ENCODE data around the gene NDUFA8. TPM values are rescaled to one million over a fixed set of nuclear protein-coding genes. Genes with fewer than 3 reads are reported as not detected.
"Not testable (repeated sequence)": the region's sequence is repeated elsewhere in the genome, so short reads cannot be mapped to it uniquely, and the experiment has no call there.

Gene NDUFA8
- total RNA-seq, 1 donor from 2014 or later = 49.4 TPM

DNA sequence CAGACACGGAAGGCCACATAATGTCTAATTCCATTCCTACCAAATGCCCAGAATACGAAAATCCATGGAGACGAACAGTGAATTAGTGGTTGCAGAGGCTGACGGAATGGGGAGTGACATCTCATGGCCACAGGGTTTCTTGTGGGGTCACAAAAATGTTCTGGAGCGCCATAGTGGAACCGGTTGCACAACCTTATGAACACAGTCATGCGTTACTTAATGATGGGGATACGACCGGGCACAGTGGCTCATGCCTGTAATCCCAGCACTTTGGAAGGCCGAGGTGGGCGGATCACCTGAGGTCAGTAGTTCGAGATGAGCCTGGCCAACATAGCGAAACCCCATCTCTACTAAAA, 40.4 kb downstream of the NDUFA8 start:
- TF ChIP-seq, protein P1, sequence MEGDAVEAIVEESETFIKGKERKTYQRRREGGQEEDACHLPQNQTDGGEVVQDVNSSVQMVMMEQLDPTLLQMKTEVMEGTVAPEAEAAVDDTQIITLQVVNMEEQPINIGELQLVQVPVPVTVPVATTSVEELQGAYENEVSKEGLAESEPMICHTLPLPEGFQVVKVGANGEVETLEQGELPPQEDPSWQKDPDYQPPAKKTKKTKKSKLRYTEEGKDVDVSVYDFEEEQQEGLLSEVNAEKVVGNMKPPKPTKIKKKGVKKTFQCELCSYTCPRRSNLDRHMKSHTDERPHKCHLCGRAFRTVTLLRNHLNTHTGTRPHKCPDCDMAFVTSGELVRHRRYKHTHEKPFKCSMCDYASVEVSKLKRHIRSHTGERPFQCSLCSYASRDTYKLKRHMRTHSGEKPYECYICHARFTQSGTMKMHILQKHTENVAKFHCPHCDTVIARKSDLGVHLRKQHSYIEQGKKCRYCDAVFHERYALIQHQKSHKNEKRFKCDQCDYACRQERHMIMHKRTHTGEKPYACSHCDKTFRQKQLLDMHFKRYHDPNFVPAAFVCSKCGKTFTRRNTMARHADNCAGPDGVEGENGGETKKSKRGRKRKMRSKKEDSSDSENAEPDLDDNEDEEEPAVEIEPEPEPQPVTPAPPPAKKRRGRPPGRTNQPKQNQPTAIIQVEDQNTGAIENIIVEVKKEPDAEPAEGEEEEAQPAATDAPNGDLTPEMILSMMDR (conservative IDR thresholded peaks at IDR 0.05; ENCODE audit: low read depth, low read length) = no peak
- H3K4me3 ChIP-seq (ENCODE audit: low read depth, low read length) = no peak overlapping the region
- no peak for DNase-seq (ENCODE audit: low read depth)

DNA sequence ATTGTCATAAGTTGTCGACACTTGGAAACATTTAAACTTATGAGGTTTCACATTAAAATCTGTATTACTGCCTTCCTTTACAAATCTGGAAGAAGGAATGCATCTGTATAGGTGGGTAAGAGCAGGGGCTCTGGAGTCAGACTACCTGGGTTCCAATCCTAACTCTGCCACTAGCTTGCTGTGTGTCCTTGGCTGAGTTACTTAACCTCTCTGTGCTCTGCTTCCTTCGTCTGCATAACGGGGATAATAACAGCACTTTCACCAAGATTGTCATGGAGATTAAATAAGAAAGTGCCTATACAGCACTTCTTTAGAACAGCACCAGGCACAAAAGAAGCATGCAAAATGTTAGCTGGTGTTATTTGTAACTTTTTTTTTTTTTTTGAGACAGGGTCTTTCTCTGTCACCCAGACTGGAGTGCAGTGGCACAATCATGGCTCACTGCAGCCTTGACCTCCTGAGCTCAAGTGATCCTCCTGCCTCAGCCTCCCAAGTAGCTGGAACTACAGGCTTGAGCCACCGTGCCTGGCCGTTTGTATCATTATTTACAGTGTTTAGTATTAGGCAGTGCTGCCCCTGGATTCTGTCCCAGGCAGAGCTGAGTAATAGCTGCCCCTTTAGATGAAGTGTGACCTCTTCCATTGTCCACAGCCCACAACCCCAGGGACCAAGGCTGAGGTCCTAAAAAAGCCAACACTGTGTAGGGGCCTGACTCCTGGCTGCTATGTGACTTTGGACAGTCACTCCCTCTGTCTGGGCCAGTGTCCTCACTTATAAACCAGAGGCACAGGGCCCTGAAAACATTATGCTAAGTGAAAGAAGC, 41.0 kb downstream of the NDUFA8 start:
- TF ChIP-seq, protein P1 (conservative IDR thresholded peaks at IDR 0.05; ENCODE audit: low read depth, low read length) = no peak
- DNase-seq (ENCODE audit: low read depth) = no peak
- H3K4me3 ChIP-seq (ENCODE audit: low read depth, low read length) = no peak overlapping the region

DNA sequence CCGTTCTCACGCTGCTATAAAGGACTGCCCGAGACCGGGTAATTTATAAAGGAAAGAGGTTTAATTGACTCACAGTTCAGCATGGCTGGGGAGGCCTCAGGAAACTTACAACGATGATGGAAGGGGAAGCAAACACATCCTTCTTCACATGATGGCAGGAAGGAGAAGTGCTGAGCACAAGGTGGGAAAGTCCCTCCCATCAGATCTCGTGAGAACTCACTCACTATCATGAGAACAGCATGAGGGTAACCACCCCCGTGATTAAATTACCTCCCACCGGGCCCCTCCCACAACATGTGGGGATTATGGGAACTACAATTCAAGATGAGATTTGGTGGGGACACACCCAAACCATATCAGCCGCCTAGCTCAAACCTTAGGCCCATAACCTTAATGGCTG, 42.3 kb downstream of the NDUFA8 start:
- DNase-seq (ENCODE audit: low read depth); H3K4me3 ChIP-seq (ENCODE audit: low read depth, low read length): not testable (repeated sequence)

DNA sequence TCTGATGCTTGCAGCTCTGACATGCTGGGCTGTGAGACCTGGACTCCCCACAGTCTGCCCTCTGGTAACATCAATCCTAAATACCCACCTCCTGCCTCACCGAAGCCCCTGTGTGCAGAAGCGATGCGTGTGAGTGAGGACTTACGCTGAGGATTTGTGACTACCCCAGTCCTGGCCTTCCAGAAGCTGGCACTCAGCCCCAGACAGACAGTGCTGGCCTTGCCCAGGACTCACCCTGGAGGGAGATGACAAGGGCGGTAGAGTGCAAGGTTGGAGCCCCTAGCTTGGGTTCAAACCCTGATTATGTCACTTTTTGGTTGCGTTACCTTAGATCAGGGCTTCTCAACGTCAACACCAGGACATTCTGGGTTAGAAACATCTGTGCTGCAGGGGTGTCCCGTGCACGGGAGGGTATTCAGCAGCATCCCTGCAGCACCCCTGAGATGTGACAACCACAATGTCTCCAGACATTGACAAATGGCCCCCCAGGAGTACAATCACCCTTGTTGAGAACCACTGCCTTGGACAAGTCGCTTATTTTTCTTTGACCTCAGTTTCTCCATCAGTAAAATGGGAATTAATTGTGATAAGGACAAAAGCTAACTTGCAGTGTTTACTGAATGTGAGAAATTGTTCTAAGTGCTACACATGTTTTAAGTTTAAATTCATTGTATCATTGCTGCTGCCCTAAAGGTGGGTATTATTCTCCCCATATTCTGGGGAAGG, 43.0 kb downstream of the NDUFA8 start:
- no peak for DNase-seq (ENCODE audit: low read depth)
- TF ChIP-seq, protein P1 (conservative IDR thresholded peaks at IDR 0.05; ENCODE audit: low read depth, low read length) = no peak
- H3K4me3 ChIP-seq (ENCODE audit: low read depth, low read length) = no peak overlapping the region

DNA sequence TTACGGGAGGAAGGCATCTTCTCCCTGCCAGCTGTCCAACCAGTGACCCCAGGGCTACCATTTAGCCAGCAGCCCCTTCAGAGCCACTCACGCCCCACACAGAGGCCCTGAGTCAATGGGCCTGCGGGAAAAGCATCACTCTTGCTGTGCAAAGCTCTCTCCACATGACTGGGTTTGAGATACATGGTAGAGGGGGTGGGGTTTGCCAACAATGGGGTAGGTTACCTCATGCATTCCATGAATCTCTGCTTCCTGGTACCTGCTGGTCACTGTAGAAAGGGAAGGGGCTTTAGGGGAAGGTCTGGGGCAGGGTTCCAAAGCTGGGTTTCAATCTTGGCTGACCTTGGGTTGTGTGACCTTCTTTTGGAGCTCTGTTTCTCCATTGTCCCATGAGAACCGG, 43.5 kb downstream of the NDUFA8 start:
- TF ChIP-seq, protein P1 (conservative IDR thresholded peaks at IDR 0.05; ENCODE audit: low read depth, low read length) = no peak
- H3K4me3 ChIP-seq (ENCODE audit: low read depth, low read length) = no peak overlapping the region
- DNase-seq (ENCODE audit: low read depth) = no peak

DNA sequence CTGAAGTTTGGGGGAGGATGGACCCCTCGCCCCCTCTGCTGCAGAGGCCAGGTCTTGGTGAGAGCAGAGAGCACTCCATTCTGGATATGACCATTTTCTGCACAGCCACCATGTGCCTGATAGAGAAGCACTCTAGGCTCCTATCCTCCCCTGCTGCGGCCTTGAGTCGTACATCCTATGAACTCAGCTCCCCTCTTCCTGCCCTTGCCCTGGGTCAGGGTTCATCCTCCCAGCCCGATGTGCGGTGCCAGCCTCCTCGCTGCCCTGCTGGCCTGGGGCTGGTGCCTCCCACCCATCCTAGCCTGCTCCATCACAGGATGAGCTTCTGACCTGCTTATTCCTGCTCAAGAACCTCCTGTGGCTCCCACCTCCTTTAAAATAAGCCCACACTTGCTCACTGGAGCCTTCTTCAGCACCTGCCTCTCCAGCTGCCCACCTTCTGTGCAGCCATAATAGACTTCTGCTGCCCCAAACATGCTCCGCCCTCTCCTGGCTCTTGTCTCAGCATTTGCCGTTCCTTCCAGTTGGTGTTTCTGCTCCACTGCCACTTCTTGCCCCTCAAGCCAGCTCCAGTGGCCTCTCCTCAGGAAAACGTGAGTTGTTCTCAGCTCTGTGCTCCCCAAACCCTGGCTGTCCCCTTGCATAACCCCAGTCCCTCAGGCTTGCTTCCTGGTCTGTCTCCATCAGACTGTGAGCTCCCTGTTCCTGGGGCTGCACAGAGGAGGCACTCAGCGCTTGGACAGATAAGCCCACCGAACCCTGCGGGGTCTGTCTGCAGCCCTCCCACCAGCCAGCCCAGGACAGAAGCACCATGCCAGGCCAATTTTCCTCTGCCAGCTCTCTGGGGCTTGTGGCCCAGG, 44.2 kb downstream of the NDUFA8 start:
- H3K4me3 ChIP-seq (ENCODE audit: low read depth, low read length) = no peak overlapping the region
- no peak for DNase-seq (ENCODE audit: low read depth)
- TF ChIP-seq, protein P1 (conservative IDR thresholded peaks at IDR 0.05; ENCODE audit: low read depth, low read length) = no peak

DNA sequence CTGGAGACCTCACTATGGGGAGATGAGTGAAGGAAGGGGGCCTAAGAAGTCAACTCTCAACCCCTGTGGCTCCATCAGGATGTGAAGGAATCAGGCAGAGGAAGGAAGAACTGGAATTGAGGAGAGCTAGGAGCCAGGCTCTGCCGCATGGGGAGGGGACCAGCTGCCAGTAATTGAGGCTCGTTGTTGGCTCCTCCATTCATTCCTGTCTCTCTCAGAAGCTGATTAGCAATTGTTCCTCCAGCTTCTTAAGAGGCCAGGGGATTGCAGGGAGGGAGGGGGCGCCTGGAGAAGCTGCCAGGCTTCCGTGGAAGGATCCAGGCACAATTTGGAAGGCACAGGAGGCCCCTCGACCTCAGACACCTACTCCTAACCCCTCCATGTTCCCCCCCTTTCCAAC, 46.0 kb downstream of the NDUFA8 start:
- H3K4me3 ChIP-seq (ENCODE audit: low read depth, low read length) = no peak overlapping the region
- TF ChIP-seq, protein P1 (conservative IDR thresholded peaks at IDR 0.05; ENCODE audit: low read depth, low read length) = no peak
- no peak for DNase-seq (ENCODE audit: low read depth)

All from epithelial cell of proximal tubule (primary cell).